Heart right ventricle (tissue), 16 donors: ENCODE measurements around the gene DSN1. TPM values are rescaled to one million over a fixed set of nuclear protein-coding genes. Genes with fewer than 3 reads are reported as not detected.

Source experiments
- ATAC-seq, 8 donors: fragments of 200-7000 bp; cut with Tn5 transposase; one replicate each; pipeline ENCODE4 v1.9.1; 2020; ENCODE audit warnings: mild to moderate bottlenecking in 8 of 8, moderate library complexity in 8 of 8, moderate number of reproducible peaks in 1 of 8
- DNase-seq, 2 donors: peaks; one replicate each; pipeline ENCODE4 v3.0.0-alpha.2; 2020
- H3K27ac ChIP-seq, 10 donors: fragments of 200-600 bp; sonication (generic) in 2 of 10; one replicate each; pipeline versions ENCODE4 v1.5.0 to v1.8.0; 2020 to 2022; ENCODE audit warnings: mild to moderate bottlenecking in 3 of 10
- H3K27me3 ChIP-seq, 7 donors: fragments of 200-600 bp; one replicate each; pipeline ENCODE4 v1.8.0; 2021 to 2022; ENCODE audit warnings: mild to moderate bottlenecking in 2 of 7
- H3K36me3 ChIP-seq, 9 donors: fragments of 200-600 bp; sonication (generic) in 1 of 9; one replicate each; pipeline versions ENCODE4 v1.5.0 to v1.8.0; 2020 to 2022; ENCODE audit warnings: mild to moderate bottlenecking in 2 of 9
- H3K4me1 ChIP-seq, 9 donors: fragments of 200-600 bp; sonication (generic) in 1 of 9; one replicate each; pipeline versions ENCODE4 v1.5.0 to v1.8.0; 2020 to 2022; ENCODE audit warnings: mild to moderate bottlenecking in 4 of 9
- H3K4me3 ChIP-seq, 10 donors: fragments of 200-600 bp; sonication (generic) in 2 of 10; one replicate each; pipeline versions ENCODE4 v1.5.0 to v1.8.0; 2020 to 2022; ENCODE audit warnings: mild to moderate bottlenecking in 7 of 10, moderate library complexity in 2 of 10
- H3K9me3 ChIP-seq, 11 donors: fragments of 200-600 bp in 10 of 11; sonication (generic) in 2 of 11; one replicate each; pipeline versions ENCODE4 v1.5.0 to v1.8.0; 2013 to 2022; ENCODE audit warnings: mild to moderate bottlenecking in 2 of 11, control low read depth in 1 of 11, moderate library complexity in 1 of 11
- CTCF ChIP-seq, 9 donors: fragments of 200-600 bp; sonication (generic) in 2 of 9; IDR thresholded peaks; one replicate each; pipeline versions ENCODE4 v1.5.0 to v1.8.0; 2021 to 2022; ENCODE audit warnings: antibody characterized with exemption in 9 of 9, mild to moderate bottlenecking in 5 of 9, moderate library complexity in 1 of 9
- WGBS, 2 donors: extraction: QIAGEN DNeasy Blood & Tissue Kit; methylation state at CpG; one replicate each; pipeline ENCODE4 v1.1.7; 2013; ENCODE audit warnings: inconsistent platforms in 1 of 2; 5-methylcytosine and 5-hydroxymethylcytosine counted together
- intact Hi-C, 10 donors: fragments of 100-400 bp; cut with DNase I; formaldehyde crosslinking; loops; one replicate each; pipeline versions ENCODE4 v1.11.1 to v1.14.2; 2022
- polyA plus RNA-seq, 2 donors: library from polyadenylated mRNA; stranded (reverse); fragments of 200-250 nt; gene quantifications; one replicate each; pipeline ENCODE4 v1.2.3, GENCODE V29; 2013
- total RNA-seq, 10 donors: library from RNA; stranded (reverse); fragmentation: NEBNext Ultra II Directional in 3 of 10; extraction: Animal tissue kit (Norgen Biotek cat#: 25700) in 3 of 10; gene quantifications; one replicate each; pipeline versions ENCODE4 v1.2.1 to v1.2.4, GENCODE V29; 2021 to 2023
- donor health status: Arrhythmogenic right ventricular cardiomyopathy.
- donor health status: ischemic (EF 13 %, LVEDD 7.1; RV severe dilation, severe dysfunction).
- donor health status: healthy with polysubstance abuse.
- donor health status: DM: no; HTN: yes; CAD: no.
- donor health status: DM: no; HTN: no; CAD: no.
- donor health status: ischemic (EF 25% LVEDD 6.9; RV normal size, moderate dysfunction).
- donor health status: ischemic (EF 25% LVEDD 5.7; RV mildly dilated, moderate dysfunction).
- donor health status: healthy.
- donor health status: DM: yes; HTN: yes; CAD: no.
- donor health status: Ischemic cardiomyopathy.
- donor health status: ischemic (EF 35%, LVEDD 5.7; RV mildly dilated, moderate dysfunction).
- donor health status: nonischemic (EF 11% LVEDD 7.7; RV severe dilation, severe dysfunction).
- donor health status: DM: yes; HTN: yes; CAD: no.
- donor health status: PGD.
- donor health status: ischemic (EF 29% LVEDD 5.4; RV normal size, mild dysfunction).
- donor health status: nonischemic (EF 23%, LVEDD 6.1; RV moderate dilation, normal function).

Gene DSN1
- total and polyA plus RNA-seq, 12 donors = 3.2 to 6.0 (median 4.9) TPM

- intact Hi-C loops = loop anchor here in 2 of 10 donors (5.0 kb wide), 3 partner anchors 70 to 95 kb away; a partner anchor contains a TSS
- H3K36me3 ChIP-seq = peaks cover 4 to 98% (median 37%) of the 10 kb centered on the region in 9 donors
- no peak for TF ChIP-seq CTCF (IDR thresholded peaks at IDR 0.05)
Measured at GRCh38 chr20:36791862-36792261, 18.3 kb upstream of the DSN1 start.

GRCh38 chr20:36786663-36787062 lies 13.1 kb upstream of the DSN1 start:
- intact Hi-C loops = loop anchor here in 1 of 10 donors (10.0 kb wide), 1 partner anchor 88 kb away; the partner anchor contains the start of gene TLDC2
- ATAC-seq = no peak
- H3K4me1 ChIP-seq = peaks cover 0 to 17% (median 8%) of the 10 kb centered on the region in 9 donors
- H3K4me3 ChIP-seq = no peak overlapping the region
- H3K9me3 ChIP-seq = no peaks in the 10 kb centered on the region
- TF ChIP-seq CTCF (IDR thresholded peaks at IDR 0.05) = no peak
- 85 to 95% methylated on average over 5 of the region's 5 CpGs for WGBS, 2 donors
- no peaks in the 10 kb centered on the region for H3K27me3 ChIP-seq
- no peak overlapping the region for H3K27ac ChIP-seq
- no peak for DNase-seq
- peaks cover 0 to 93% (median 17%) of the 10 kb centered on the region in 9 donors for H3K36me3 ChIP-seq

More at GRCh38 chr20:36791862-36792261, 18.3 kb upstream of the DSN1 start:
- no peak for ATAC-seq
- Histone ChIP-seq H3K27ac (no peak overlapping the region), H3K27me3 (no peaks in the 10 kb centered on the region), H3K4me1 (peaks cover 0 to 18% (median 5%) of the 10 kb centered on the region in 9 donors), H3K9me3 (no peaks in the 10 kb centered on the region), H3K4me3 (no peak overlapping the region)
- DNase-seq = no peak
- 92% methylated on average over 5 of the region's 5 CpGs for WGBS, 2 donors

GRCh38 chr20:36786246-36786645 lies 12.7 kb upstream of the DSN1 start:
- intact Hi-C loops = loop anchor here in 1 of 10 donors (10.0 kb wide), 1 partner anchor 89 kb away; the partner anchor contains the start of gene TLDC2
- no peak for TF ChIP-seq CTCF (IDR thresholded peaks at IDR 0.05)
- WGBS, 2 donors = 93 to 96% methylated on average over 13 of the region's 13 CpGs
- DNase-seq = no peak
- Histone ChIP-seq H3K4me3 (no peak overlapping the region), H3K9me3 (no peaks in the 10 kb centered on the region), H3K27ac (no peak overlapping the region), H3K36me3 (peaks cover 0 to 91% (median 17%) of the 10 kb centered on the region in 9 donors), H3K4me1 (peaks cover 0 to 17% (median 8%) of the 10 kb centered on the region in 9 donors), H3K27me3 (no peaks in the 10 kb centered on the region)
- no peak for ATAC-seq

GRCh38 chr20:36785308-36785707 lies 11.7 kb upstream of the DSN1 start:
- intact Hi-C loops = loop anchor here in 1 of 10 donors (10.0 kb wide), 1 partner anchor 89 kb away; the partner anchor contains the start of gene TLDC2
- Histone ChIP-seq H3K4me1 (peaks cover 0 to 17% (median 8%) of the 10 kb centered on the region in 9 donors), H3K27ac (peak overlapping the region in 5 of 10 donors; percentile 47 to 67 (median 56)), H3K4me3 (no peak overlapping the region), H3K36me3 (peaks cover 0 to 91% (median 17%) of the 10 kb centered on the region in 9 donors), H3K9me3 (no peaks in the 10 kb centered on the region), H3K27me3 (no peaks in the 10 kb centered on the region)
- ATAC-seq = peak in 1 of 8 donors; percentile 3
- TF ChIP-seq CTCF (IDR thresholded peaks at IDR 0.05) = no peak
- 73 to 80% methylated on average over 2 of the region's 2 CpGs for WGBS, 2 donors
- no peak for DNase-seq
